Choroid plexus epithelial cell (primary cell): ENCODE measurements around the gene FEN1.
A peak's percentile ranks its signal among the peaks of the same experiment; 100 is the strongest.

ENCODE experiments used
- DNase-seq: peaks from one replicate; pipeline ENCODE4 v3.0.0-alpha.2; 2010; ENCODE audit warnings: low read depth
- H3K4me3 ChIP-seq: 2 replicates; pipeline ENCODE4 v1.5.1; 2011; ENCODE audit warnings: low read depth, mild to moderate bottlenecking, control low read depth, low read length, moderate library complexity
- TF ChIP-seq, protein P1 (sequence below): conservative IDR thresholded peaks from 2 replicates; pipeline ENCODE4 v1.5.1; 2011; ENCODE audit warnings: low read depth, mild to moderate bottlenecking, control low read depth, inconsistent platforms, low read length, moderate library complexity

The FEN1 gene

DNA sequence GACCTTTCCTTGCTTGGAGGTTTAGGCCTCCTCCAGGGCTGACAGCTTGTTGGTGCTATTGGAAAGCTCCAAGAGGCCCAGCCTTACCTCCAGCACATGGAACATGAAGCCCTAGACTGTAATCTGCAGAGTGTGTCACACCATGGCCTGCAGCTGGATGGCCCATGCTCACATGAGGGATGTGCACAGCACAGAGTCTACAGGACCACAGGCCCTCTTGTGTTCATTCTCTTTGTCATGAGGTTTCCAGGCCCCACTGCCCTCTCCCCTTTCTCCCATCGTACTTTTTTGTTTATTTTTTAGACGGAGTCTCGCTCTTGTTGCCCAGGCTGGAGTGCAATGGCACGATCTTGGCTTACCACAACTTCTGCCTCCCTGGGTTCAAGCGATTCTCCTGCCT lies 14.1 kb downstream of the FEN1 start:
- no peak for DNase-seq
- no peak overlapping the region for H3K4me3 ChIP-seq
- TF ChIP-seq, protein P1, sequence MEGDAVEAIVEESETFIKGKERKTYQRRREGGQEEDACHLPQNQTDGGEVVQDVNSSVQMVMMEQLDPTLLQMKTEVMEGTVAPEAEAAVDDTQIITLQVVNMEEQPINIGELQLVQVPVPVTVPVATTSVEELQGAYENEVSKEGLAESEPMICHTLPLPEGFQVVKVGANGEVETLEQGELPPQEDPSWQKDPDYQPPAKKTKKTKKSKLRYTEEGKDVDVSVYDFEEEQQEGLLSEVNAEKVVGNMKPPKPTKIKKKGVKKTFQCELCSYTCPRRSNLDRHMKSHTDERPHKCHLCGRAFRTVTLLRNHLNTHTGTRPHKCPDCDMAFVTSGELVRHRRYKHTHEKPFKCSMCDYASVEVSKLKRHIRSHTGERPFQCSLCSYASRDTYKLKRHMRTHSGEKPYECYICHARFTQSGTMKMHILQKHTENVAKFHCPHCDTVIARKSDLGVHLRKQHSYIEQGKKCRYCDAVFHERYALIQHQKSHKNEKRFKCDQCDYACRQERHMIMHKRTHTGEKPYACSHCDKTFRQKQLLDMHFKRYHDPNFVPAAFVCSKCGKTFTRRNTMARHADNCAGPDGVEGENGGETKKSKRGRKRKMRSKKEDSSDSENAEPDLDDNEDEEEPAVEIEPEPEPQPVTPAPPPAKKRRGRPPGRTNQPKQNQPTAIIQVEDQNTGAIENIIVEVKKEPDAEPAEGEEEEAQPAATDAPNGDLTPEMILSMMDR, result no peak

DNA sequence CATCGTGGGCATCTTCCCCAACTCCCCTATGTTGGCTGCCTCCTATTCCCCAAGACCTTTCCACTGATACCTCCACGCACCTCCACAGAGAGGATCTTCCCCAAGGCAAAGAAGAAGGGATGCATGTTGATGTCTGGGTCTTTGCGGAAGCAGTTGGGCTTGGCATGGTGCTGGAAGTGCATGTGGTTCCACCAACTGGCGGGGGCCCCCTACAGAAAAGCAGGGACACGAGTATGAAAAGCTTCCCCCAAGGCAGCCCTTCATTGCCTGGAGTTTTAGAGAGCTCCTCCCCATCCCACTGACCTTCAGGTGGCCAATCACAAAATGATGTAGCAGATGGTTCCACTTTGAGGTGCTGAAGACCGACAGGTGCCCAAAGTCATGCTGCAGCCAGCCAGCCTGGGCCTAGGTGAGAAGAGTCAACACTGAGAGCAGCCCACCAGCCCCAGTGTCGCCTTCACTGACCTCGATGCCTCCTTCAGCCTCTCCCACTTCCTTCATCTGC lies 18.0 kb downstream of the FEN1 start:
- TF ChIP-seq, protein P1, result no peak
- no peak for DNase-seq
- no peak overlapping the region for H3K4me3 ChIP-seq

DNA sequence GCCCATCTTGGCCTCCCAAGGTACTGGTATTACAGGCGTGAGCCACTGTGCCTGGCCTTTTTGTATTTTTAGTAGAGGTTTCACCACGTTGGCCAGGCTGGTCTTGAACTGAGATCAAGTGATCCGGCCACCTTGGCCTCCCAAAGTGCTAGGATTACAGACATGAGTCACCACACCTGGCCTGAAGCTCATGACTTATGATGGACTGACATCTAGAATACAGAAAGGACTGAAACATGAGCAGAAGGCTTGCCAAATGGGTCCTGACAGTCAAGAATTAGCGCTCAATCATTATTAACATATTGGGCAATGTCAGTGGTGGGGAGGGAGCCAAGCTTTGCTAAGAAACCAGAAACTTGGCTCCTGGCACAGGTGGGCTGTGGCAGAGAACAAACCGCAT lies 19.1 kb downstream of the FEN1 start:
- TF ChIP-seq, protein P1, result no peak
- H3K4me3 ChIP-seq, result no peak overlapping the region
- DNase-seq, result no peak

DNA sequence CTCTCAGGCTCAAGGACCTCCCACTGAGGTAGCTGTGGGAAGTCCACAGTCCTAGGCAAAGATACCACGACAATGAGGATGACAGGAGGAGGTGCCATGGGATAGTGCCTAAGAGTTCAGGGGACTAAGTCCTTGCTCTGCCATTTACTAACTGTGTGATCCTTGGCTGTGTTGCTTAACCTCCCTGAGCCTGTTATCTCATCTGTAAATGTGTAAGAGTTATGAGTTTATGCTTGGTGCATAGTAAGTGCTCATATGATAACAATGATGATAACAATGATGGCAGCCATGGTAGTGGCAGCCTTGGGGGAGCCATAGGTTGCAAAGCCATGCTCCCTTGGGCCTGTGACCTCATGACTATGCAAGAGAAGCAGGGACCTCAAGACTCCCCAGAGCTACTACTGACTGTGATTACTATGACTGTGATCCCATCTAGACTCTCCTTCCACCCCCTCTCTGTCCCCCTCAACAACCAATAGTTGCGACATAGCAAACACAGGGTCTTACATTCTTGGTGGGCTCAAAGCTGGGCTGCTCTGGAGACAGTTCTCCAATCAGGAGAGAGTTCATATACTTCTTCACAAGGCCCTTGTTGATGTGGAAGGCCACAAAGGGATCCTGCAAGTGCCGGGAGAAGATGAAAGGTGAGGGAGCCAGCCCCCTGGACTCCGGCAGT lies 20.2 kb downstream of the FEN1 start:
- no peak overlapping the region for H3K4me3 ChIP-seq
- no peak for DNase-seq
- TF ChIP-seq, protein P1, result no peak

DNA sequence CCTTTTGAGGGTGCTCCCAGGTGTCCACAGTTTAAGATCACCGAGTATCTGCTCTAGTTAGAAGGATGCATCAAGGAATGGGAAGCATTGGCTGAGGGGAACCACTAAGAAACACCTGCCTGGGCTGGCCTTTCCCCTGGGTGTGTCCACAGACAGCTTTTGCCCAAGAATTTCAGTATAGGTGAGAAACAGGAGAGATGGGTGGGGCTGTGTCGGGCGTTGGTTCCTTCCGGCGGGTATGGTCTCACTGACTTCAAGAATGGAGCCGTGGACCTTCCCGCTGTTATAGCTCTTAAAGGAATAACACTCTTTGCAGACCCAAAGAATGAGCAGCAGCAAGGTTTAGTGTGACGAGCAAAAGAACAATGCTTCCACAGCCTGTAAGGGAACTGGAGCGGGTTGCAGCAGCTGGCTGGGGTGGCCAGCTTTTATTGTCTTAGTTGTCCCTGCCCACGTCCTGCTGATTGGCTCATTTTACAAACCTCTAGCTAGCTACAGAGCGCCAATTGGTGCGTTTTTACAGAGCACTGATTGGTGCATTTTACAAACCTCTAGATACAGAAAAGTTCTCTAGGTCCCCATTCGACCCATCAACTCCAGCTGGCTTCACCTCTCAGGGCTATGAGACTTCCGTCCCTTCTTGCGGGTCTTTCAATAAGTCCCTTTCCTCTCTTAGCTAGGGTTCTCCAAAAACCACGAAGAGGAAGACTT lies 21.7 kb downstream of the FEN1 start:
- peak overlapping the region; percentile 86 for H3K4me3 ChIP-seq
- DNase-seq, result peak; percentile 67
- TF ChIP-seq, protein P1, result no peak

DNA sequence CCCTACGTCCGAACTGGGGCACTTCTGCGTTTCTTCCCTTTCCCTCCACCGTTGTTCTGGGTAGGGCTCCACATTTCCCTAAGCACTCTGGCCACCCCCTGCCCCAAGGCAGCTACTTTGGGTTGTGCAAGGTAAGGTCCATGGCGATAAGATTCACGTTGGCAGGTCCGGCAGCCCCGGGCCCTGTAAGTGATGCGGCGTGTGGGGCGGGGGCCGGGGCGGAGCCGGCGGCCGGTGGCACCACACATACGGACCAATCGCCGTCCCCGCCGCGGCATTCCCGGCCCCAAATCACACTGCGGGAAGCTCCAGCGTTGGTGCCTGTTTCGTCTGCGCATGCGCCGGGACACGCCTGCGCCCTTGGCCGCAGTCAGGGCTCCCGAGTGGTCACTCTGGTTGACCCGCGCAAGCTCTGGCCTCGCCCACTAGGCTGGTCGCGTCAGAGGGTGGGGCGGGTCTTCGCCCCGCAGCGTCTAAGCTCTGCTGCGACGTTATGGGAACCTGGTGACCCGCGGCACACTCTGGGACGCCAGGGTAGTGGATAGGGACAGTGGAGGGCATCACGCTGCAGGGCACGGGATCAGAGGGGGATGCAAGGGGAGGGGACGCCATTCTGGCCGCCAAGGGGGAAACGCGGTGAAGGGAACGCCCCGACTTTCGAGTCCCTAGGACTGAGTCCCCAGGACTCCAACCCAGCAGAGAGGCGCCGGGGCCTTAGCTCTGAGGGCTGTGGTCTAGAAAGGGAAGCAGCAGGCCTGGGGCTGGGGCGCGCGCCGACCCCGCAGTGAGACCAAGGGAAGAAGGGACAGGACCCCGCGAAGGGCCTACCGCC lies 22.5 kb downstream of the FEN1 start:
- peak; percentile 96 for DNase-seq

More for the DNA sequence above, 22.5 kb downstream of the FEN1 start:
- peak overlapping the region; percentile 86 for H3K4me3 ChIP-seq
- TF ChIP-seq, protein P1, result no peak
